Pancreas (tissue), 10 donors: Measurements from ENCODE around the gene ATG9B. TPM values are rescaled to one million over a fixed set of nuclear protein-coding genes. Genes with fewer than 3 reads are reported as not detected.

Experiments
- ATAC-seq, 4 donors: fragments of 200-7000 bp; cut with Tn5 transposase; one replicate each; pipeline versions ENCODE4 v1.8.0 to v1.9.1; 2020; ENCODE audit warnings: mild to moderate bottlenecking in 4 of 4, moderate library complexity in 4 of 4
- DNase-seq, 6 donors: peaks; one replicate each; pipeline ENCODE4 v3.0.0-alpha.2; 2020
- FAIRE-seq: peaks from 2 replicates; lab custom pipeline; 2012; peaks lifted over from hg19 to GRCh38; lab: Jason Lieb, UNC
- H3K27ac ChIP-seq, 4 donors: fragments of 200-600 bp; sonication (generic); 1 replicate in 3 of 4; 2 replicates in 1 of 4; pipeline versions ENCODE4 v1.5.0 to v1.8.0; 2020
- H3K27me3 ChIP-seq, 4 donors: fragments of 200-600 bp; one replicate each; pipeline ENCODE4 v1.8.0; 2021
- H3K36me3 ChIP-seq, 3 donors: fragments of 200-600 bp; sonication (generic) in 1 of 3; one replicate each; pipeline versions ENCODE4 v1.5.0 to v1.8.0; 2020 to 2021
- H3K4me1 ChIP-seq, 3 donors: fragments of 200-600 bp; one replicate each; pipeline ENCODE4 v1.8.0; 2021
- H3K4me3 ChIP-seq, 4 donors: fragments of 200-600 bp; sonication (generic) in 2 of 4; one replicate each; pipeline versions ENCODE4 v1.5.0 to v1.8.0; 2020 to 2021
- H3K9me3 ChIP-seq, 4 donors: fragments of 200-600 bp; one replicate each; pipeline ENCODE4 v1.8.0; 2021
- CTCF ChIP-seq, 4 donors: fragments of 200-600 bp; sonication (generic) in 3 of 4; IDR thresholded peaks; one replicate each; pipeline versions ENCODE4 v1.5.0 to v1.8.0; 2021; ENCODE audit warnings: antibody characterized with exemption in 4 of 4
- WGBS, 2 donors: extraction: QIAGEN DNeasy Blood & Tissue Kit; methylation state at CpG; one replicate each; pipeline ENCODE4 v1.1.7; 2013; 5-methylcytosine and 5-hydroxymethylcytosine counted together
- intact Hi-C, 3 donors: fragments of 100-400 bp; cut with DNase I; formaldehyde crosslinking; loops; one replicate each; pipeline versions ENCODE4 v1.11.1 to v1.14.2; 2022
- polyA plus RNA-seq, 2 donors: library from polyadenylated mRNA; stranded (reverse); fragments of 200-250 nt; gene quantifications; one replicate each; pipeline ENCODE4 v1.2.3, GENCODE V29; 2013
- total RNA-seq, 6 donors: library from RNA; stranded (reverse); fragmentation: NEBNext Ultra II Directional in 4 of 6; extraction: Animal tissue kit (Norgen Biotek cat#: 25700) in 4 of 6; gene quantifications; one replicate each; pipeline versions ENCODE4 v1.2.1 to v1.2.4, GENCODE V29; 2021 to 2023
- donor health status: healthy with polysubstance abuse.
- donor health status: DM: no; HTN: no; CAD: no; lungs with moderate emphysema.
- donor health status: DM: no; HTN: no; CAD: no.
- donor health status: control.
- donor health status: control.
- donor health status: Bipolar disorder and iron deficiency.
- donor health status: DM: yes; HTN: yes; CAD: no.
- donor health status: DM: no; HTN: no; CAD: no.
- donor health status: DM: no; HTN: no; CAD: no.
- donor health status: DM: yes; HTN: yes; CAD: no.

Gene ATG9B
- total and polyA plus RNA-seq, 8 donors, result 0.06 to 1.5 (median 0.28) TPM; not detected in 1

GRCh38 chr7:150994141-150994837, 30.0 kb downstream of the ATG9B start:
- intact Hi-C loops, result loop anchor here in 1 of 3 donors (10.0 kb wide), 1 partner anchor 99 kb away; no protein-coding TSS in a partner anchor
- ATAC-seq, result peak in 2 of 4 donors; percentile 45 to 49
- no peaks in the 10 kb centered on the region for H3K9me3 ChIP-seq
- no peaks in the 10 kb centered on the region for H3K27me3 ChIP-seq
- TF ChIP-seq CTCF (IDR thresholded peaks at IDR 0.05), result no peak
- no peak for FAIRE-seq
- no peak overlapping the region for H3K27ac ChIP-seq
- H3K4me3 ChIP-seq, result peak overlapping the region in 1 of 4 donors; percentile 18
- H3K36me3 ChIP-seq, result no peaks in the 10 kb centered on the region
- H3K4me1 ChIP-seq, result no peaks in the 10 kb centered on the region
- 52 to 69% methylated on average over 12 to 15 of the region's 15 CpGs for WGBS, 2 donors
- DNase-seq, result no peak

- no peak for TF ChIP-seq CTCF (IDR thresholded peaks at IDR 0.05)
- Histone ChIP-seq H3K27ac (no peak overlapping the region), H3K4me1 (no peaks in the 10 kb centered on the region), H3K9me3 (no peaks in the 10 kb centered on the region), H3K4me3 (peak overlapping the region in 1 of 4 donors; percentile 18), H3K27me3 (no peaks in the 10 kb centered on the region), H3K36me3 (no peaks in the 10 kb centered on the region)
- peak in 1 of 6 donors; percentile 63 for DNase-seq
- peak in 1 of 4 donors; percentile 9 for ATAC-seq
- intact Hi-C loops, result loop anchor here in 1 of 3 donors (10.0 kb wide), 1 partner anchor 99 kb away; no protein-coding TSS in a partner anchor
- FAIRE-seq, result no peak
- 82 to 84% methylated on average over 13 to 14 of the region's 14 CpGs for WGBS, 2 donors
These were observed 30.8 kb downstream of the ATG9B start for GRCh38 chr7:150993511-150993910.

- no peak for TF ChIP-seq CTCF (IDR thresholded peaks at IDR 0.05)
- ATAC-seq, result peak in 3 of 4 donors; percentile 31 to 71 (median 63)
- no peaks in the 10 kb centered on the region for H3K4me1 ChIP-seq
- no peaks in the 10 kb centered on the region for H3K9me3 ChIP-seq
- H3K27me3 ChIP-seq, result no peaks in the 10 kb centered on the region
- H3K4me3 ChIP-seq, result no peak overlapping the region
- intact Hi-C loops, result loop anchor here in 1 of 3 donors (10.0 kb wide), 1 partner anchor 98 kb away; no protein-coding TSS in a partner anchor
- H3K36me3 ChIP-seq, result no peaks in the 10 kb centered on the region
- peak in 1 of 6 donors; percentile 36 for DNase-seq
- WGBS, 2 donors, result 46 to 53% methylated on average over 5 of the region's 5 CpGs
- no peak overlapping the region for H3K27ac ChIP-seq
- FAIRE-seq, result no peak
These were observed 31.4 kb downstream of the ATG9B start for GRCh38 chr7:150992833-150993302.

- peak in 1 of 6 donors; percentile 11 for DNase-seq
- WGBS, 2 donors, result 69 to 85% methylated on average over 3 to 6 of the region's 6 CpGs
- no peaks in the 10 kb centered on the region for H3K36me3 ChIP-seq
- TF ChIP-seq CTCF (IDR thresholded peaks at IDR 0.05), result no peak
- H3K4me1 ChIP-seq, result no peaks in the 10 kb centered on the region
- no peaks in the 10 kb centered on the region for H3K27me3 ChIP-seq
- no peak for ATAC-seq
- H3K4me3 ChIP-seq, result no peak overlapping the region
- intact Hi-C loops, result loop anchor here in 1 of 3 donors (10.0 kb wide), 1 partner anchor 97 kb away; no protein-coding TSS in a partner anchor
- no peaks in the 10 kb centered on the region for H3K9me3 ChIP-seq
- FAIRE-seq, result no peak
- no peak overlapping the region for H3K27ac ChIP-seq
These were observed 32.1 kb downstream of the ATG9B start for GRCh38 chr7:150992051-150992640.
